Caco-2 (cell line): Measurements from ENCODE around the gene FKBP14. TPM values are rescaled to one million over a fixed set of nuclear protein-coding genes. Genes with fewer than 3 reads are reported as not detected.
A peak's percentile ranks its signal among the peaks of the same experiment; 100 is the strongest.

Source experiments
- BruUV-seq: library from RNA; stranded (reverse); fragments of 400-500 nt; replicated peaks from 2 replicates; lab custom pipeline; 2021; lab: Mats Ljungman, UMichigan
- CTCF ChIA-PET: fragments of 300-600 bp; sonication (Branson Sonifier 250); formaldehyde crosslinking; loops from one replicate; lab custom pipeline; 2022; ENCODE audit warnings: antibody characterized with exemption; lab: Charles Lee
- POLR2A ChIA-PET: fragments of 300-600 bp; sonication (Branson Sonifier 250); formaldehyde crosslinking; loops from one replicate; lab custom pipeline; 2022; ENCODE audit warnings: antibody characterized with exemption; lab: Charles Lee
- DNase-seq, 2 experiments: peaks; one replicate each; pipeline versions ENCODE4 v3.0.0 to v3.0.0-alpha.2; 2020 to 2022
- H3K27me3 ChIP-seq: replicated peaks from 2 replicates; pipeline ENCODE4 v1.6.0; 2011; ENCODE audit warnings: low read length; ENCODE audit not compliant: control insufficient read depth, insufficient read depth
- H3K36me3 ChIP-seq: 2 replicates; pipeline ENCODE4 v1.5.1; 2011; ENCODE audit warnings: low read length; ENCODE audit not compliant: control insufficient read depth, insufficient read depth
- H3K4me1 ChIP-seq: fragments of 250-450 bp; sonication (Bioruptor Pico); 2 replicates; pipeline ENCODE4 v1.5.1; 2020; ENCODE audit warnings: mild to moderate bottlenecking
- H3K4me3 ChIP-seq: 2 replicates; pipeline ENCODE4 v1.5.1; 2011; ENCODE audit warnings: low read depth, mild to moderate bottlenecking, control low read depth, low read length
- H3K9me3 ChIP-seq: fragments of 250-450 bp; sonication (Bioruptor Pico); 2 replicates; pipeline ENCODE4 v1.5.1; 2020; ENCODE audit warnings: mild to moderate bottlenecking, moderate library complexity
- H3K27ac Mint-ChIP-seq: one replicate; pipeline ENCODE4 v1.8.0; 2022; ENCODE audit warnings: mixed read lengths; ENCODE audit not compliant: unreplicated experiment
- H3K27me3 Mint-ChIP-seq: one replicate; pipeline ENCODE4 v1.8.0; 2022; ENCODE audit warnings: mixed read lengths; ENCODE audit not compliant: insufficient read depth, unreplicated experiment
- H3K36me3 Mint-ChIP-seq: one replicate; pipeline ENCODE4 v1.8.0; 2022; ENCODE audit warnings: mild to moderate bottlenecking, mixed read lengths; ENCODE audit not compliant: insufficient read depth, unreplicated experiment
- H3K4me1 Mint-ChIP-seq: one replicate; pipeline ENCODE4 v1.8.0; 2022; ENCODE audit warnings: low read depth, mixed read lengths; ENCODE audit not compliant: unreplicated experiment
- H3K4me3 Mint-ChIP-seq: one replicate; pipeline ENCODE4 v1.8.0; 2022; ENCODE audit warnings: mild to moderate bottlenecking, moderate library complexity, mixed read lengths; ENCODE audit not compliant: unreplicated experiment
- H3K9me3 Mint-ChIP-seq: one replicate; pipeline ENCODE4 v1.8.0; 2022; ENCODE audit warnings: mixed read lengths; ENCODE audit not compliant: unreplicated experiment
- CTCF ChIP-seq, 2 experiments: fragments of 200-600 bp in 1 of 2; IDR thresholded peaks; 1 replicate in 1 of 2; 2 replicates in 1 of 2; pipeline versions ENCODE4 v1.5.1 to v1.8.0; 2011 to 2022; ENCODE audit warnings: antibody characterized with exemption in 1 of 2, control low read depth in 1 of 2, inconsistent platforms in 1 of 2, low read depth in 1 of 2, low read length in 1 of 2, mild to moderate bottlenecking in 1 of 2, moderate library complexity in 1 of 2; ENCODE audit not compliant: insufficient read depth in 1 of 2, severe bottlenecking in 1 of 2, unreplicated experiment in 1 of 2
- intact Hi-C: fragments of 100-400 bp; cut with micrococcal nuclease; formaldehyde crosslinking; loops from one replicate; pipeline ENCODE4 v1.10.0; 2022; ENCODE audit not compliant: unreplicated experiment
- total RNA-seq: library from RNA; stranded (reverse); gene quantifications from 2 replicates; pipeline ENCODE4 v1.2.3, GENCODE V29; 2022

The FKBP14 gene
- total RNA-seq, 1 experiment from 2014 or later, result 17.5 TPM

GRCh38 chr7:30019960-30020359 is 6.5 kb downstream of the FKBP14 start:
- no peak for DNase-seq
- CTCF ChIA-PET, result interaction anchor here (1.0 kb wide), 1 partner anchor 42 kb away, joined by 6 read pairs; no protein-coding TSS in a partner anchor
- Mint-ChIP-seq H3K4me3 (no peak overlapping the region), H3K9me3 (no peaks in the 10 kb centered on the region), H3K36me3 (peaks cover 10% of the 10 kb centered on the region), H3K27me3 (no peaks in the 10 kb centered on the region), H3K27ac (no peak overlapping the region), H3K4me1 (peaks cover 2% of the 10 kb centered on the region)
- no peaks in the 10 kb centered on the region for H3K36me3 ChIP-seq
- POLR2A ChIA-PET, result no interaction called here
- H3K4me3 ChIP-seq, result no peak overlapping the region
- H3K9me3 ChIP-seq, result no peaks in the 10 kb centered on the region
- H3K4me1 ChIP-seq, result peaks cover under 1% of the 10 kb centered on the region; the same call in 1 of the 2 replicates
- intact Hi-C loops, result loop anchor here (1.0 kb wide), 1 partner anchor 42 kb away; no protein-coding TSS in a partner anchor
- H3K27me3 ChIP-seq, result no peaks in the 10 kb centered on the region
- no peak for TF ChIP-seq CTCF (IDR thresholded peaks at IDR 0.05; ENCODE audit: insufficient read depth in 1 of 2, low read depth in 1 of 2, low read length in 1 of 2, severe bottlenecking in 1 of 2, unreplicated experiment in 1 of 2)
- BruUV-seq, result no TSS peak

GRCh38 chr7:30019387-30019786 is 7.1 kb downstream of the FKBP14 start:
- ChIA-PET CTCF (interaction anchor here (1.0 kb wide), 1 partner anchor 42 kb away, joined by 6 read pairs; no protein-coding TSS in a partner anchor), POLR2A (no interaction called here)
- TF ChIP-seq CTCF (IDR thresholded peaks at IDR 0.05; ENCODE audit: insufficient read depth in 1 of 2, low read depth in 1 of 2, low read length in 1 of 2, severe bottlenecking in 1 of 2, unreplicated experiment in 1 of 2), result peak in 1 of 2 experiments; percentile 21
- Histone ChIP-seq H3K4me1 (no peaks in the 10 kb centered on the region), H3K36me3 (no peaks in the 10 kb centered on the region), H3K27me3 (no peaks in the 10 kb centered on the region), H3K4me3 (no peak overlapping the region), H3K9me3 (no peaks in the 10 kb centered on the region)
- H3K9me3 Mint-ChIP-seq, result no peaks in the 10 kb centered on the region
- no peak for DNase-seq
- H3K27ac Mint-ChIP-seq, result no peak overlapping the region
- BruUV-seq, result no TSS peak
- no peaks in the 10 kb centered on the region for H3K4me1 Mint-ChIP-seq
- H3K27me3 Mint-ChIP-seq, result no peaks in the 10 kb centered on the region
- intact Hi-C loops, result loop anchor here (1.0 kb wide), 1 partner anchor 43 kb away; no protein-coding TSS in a partner anchor
- no peak overlapping the region for H3K4me3 Mint-ChIP-seq
- peaks cover 10% of the 10 kb centered on the region for H3K36me3 Mint-ChIP-seq

GRCh38 chr7:30018451-30018850 is 8.1 kb downstream of the FKBP14 start:
- Mint-ChIP-seq H3K27me3 (no peaks in the 10 kb centered on the region), H3K4me3 (no peak overlapping the region), H3K4me1 (no peaks in the 10 kb centered on the region), H3K9me3 (no peaks in the 10 kb centered on the region), H3K27ac (no peak overlapping the region), H3K36me3 (peaks cover 10% of the 10 kb centered on the region)
- H3K4me1 ChIP-seq, result no peaks in the 10 kb centered on the region
- no peaks in the 10 kb centered on the region for H3K9me3 ChIP-seq
- no TSS peak for BruUV-seq
- no peak for TF ChIP-seq CTCF (IDR thresholded peaks at IDR 0.05; ENCODE audit: insufficient read depth in 1 of 2, low read depth in 1 of 2, low read length in 1 of 2, severe bottlenecking in 1 of 2, unreplicated experiment in 1 of 2)
- ChIA-PET CTCF (interaction anchor here (0.6 kb wide), 1 partner anchor 342 kb away, joined by 3 read pairs; no protein-coding TSS in a partner anchor), POLR2A (no interaction called here)
- intact Hi-C loops, result no loop called here
- H3K4me3 ChIP-seq, result no peak overlapping the region
- H3K27me3 ChIP-seq, result no peaks in the 10 kb centered on the region
- H3K36me3 ChIP-seq, result no peaks in the 10 kb centered on the region
- DNase-seq, result no peak
